ENCODE measurements around the gene TIGIT. TPM values are rescaled to one million over a fixed set of nuclear protein-coding genes. Genes with fewer than 3 reads are reported as not detected.

TIGIT gene
- total and polyA plus RNA-seq, 2 donors (not counting 1 experiment from before 2014, with no cell fraction given), result 2.5 to 4.6 TPM

- TF ChIP-seq CTCF (IDR thresholded peaks at IDR 0.05), result no peak
- no peak for TF ChIP-seq EZH2 (IDR thresholded peaks at IDR 0.05; ENCODE audit: borderline replicate concordance, insufficient read depth, low read depth, low read length, poor library complexity, severe bottlenecking)
- Histone ChIP-seq H3K9me3 (ENCODE audit: control extremely low read depth in 1 of 3, control insufficient read depth in 2 of 3, insufficient read depth in 1 of 3, low read length in 2 of 3) (no peaks in the 10 kb centered on the region), H2AFZ (ENCODE audit: insufficient read depth, low read depth, low read length, poor library complexity, severe bottlenecking) (no peak overlapping the region), H3K9ac (ENCODE audit: low read length) (peak overlapping the region; percentile 1), H3K4me1 (ENCODE audit: control insufficient read depth in 2 of 2, insufficient read depth in 2 of 2, low read length in 2 of 2) (peaks cover 14% of the 10 kb centered on the region in 2 donors), H3K27me3 (replicated peaks in 1 of 4; ENCODE audit: control extremely low read depth in 1 of 4, control insufficient read depth in 3 of 4, insufficient read depth in 4 of 4, low read length in 3 of 4) (no peaks in the 10 kb centered on the region), H4K20me1 (ENCODE audit: control insufficient read depth, insufficient read depth, low read length, poor library complexity, severe bottlenecking) (no peaks in the 10 kb centered on the region), H3K79me2 (ENCODE audit: control insufficient read depth, insufficient read depth, low read length) (no peaks in the 10 kb centered on the region), H3K27ac (ENCODE audit: low read length in 2 of 2) (peak overlapping the region; percentile 34 to 62), H3K36me3 (replicated peaks in 1 of 2; ENCODE audit: control extremely low read depth in 1 of 2, control insufficient read depth in 1 of 2, extremely low read depth in 1 of 2, insufficient read depth in 2 of 2, low read length in 1 of 2) (no peaks in the 10 kb centered on the region), H3K4me2 (replicated peaks; ENCODE audit: low read depth, low read length, poor library complexity, severe bottlenecking) (peak overlapping the region; percentile 20), H3K4me3 (ENCODE audit: control extremely low read depth in 1 of 5, extremely low read depth in 1 of 5, insufficient read depth in 1 of 5, low read depth in 2 of 5, low read length in 4 of 5) (no peak overlapping the region)
- ChIA-PET CTCF (interaction anchor here (0.7 to 1.0 kb wide), 2 partner anchors 42 to 223 kb away, joined by 4 read pairs; no protein-coding TSS in a partner anchor), POLR2A (no interaction called here)
- Mint-ChIP-seq H3K27ac (peak overlapping the region; percentile 83), H3K27me3 (no peaks in the 10 kb centered on the region), H3K4me1 (peaks cover 39% of the 10 kb centered on the region), H3K4me3 (peak overlapping the region; percentile 59), H3K9me3 (ENCODE audit: insufficient read depth) (peaks cover 2% of the 10 kb centered on the region)
- DNase-seq (peak; percentile 34), ATAC-seq (ENCODE audit: low read depth) (peak; percentile 77)
- intact Hi-C loops (cut with micrococcal nuclease), result no loop called here
- WGBS (ENCODE audit: insufficient coverage), result no CpG with 5 or more reads among the region's 5 CpGs
Observed at GRCh38 chr3:114332342-114333179, 38.7 kb downstream of the TIGIT start.
